Activated CD8-positive, alpha-beta memory T cell treated with anti-CD3 and anti-CD28 coated beads for 4 hours (primary cell): ENCODE results near the gene ZNF22.

Source experiments
- DNase-seq, 2 donors: peaks; one replicate each; pipeline ENCODE4 v3.0.0-alpha.2; 2020; ENCODE audit warnings: low read depth in 2 of 2

The ZNF22 gene

DNA sequence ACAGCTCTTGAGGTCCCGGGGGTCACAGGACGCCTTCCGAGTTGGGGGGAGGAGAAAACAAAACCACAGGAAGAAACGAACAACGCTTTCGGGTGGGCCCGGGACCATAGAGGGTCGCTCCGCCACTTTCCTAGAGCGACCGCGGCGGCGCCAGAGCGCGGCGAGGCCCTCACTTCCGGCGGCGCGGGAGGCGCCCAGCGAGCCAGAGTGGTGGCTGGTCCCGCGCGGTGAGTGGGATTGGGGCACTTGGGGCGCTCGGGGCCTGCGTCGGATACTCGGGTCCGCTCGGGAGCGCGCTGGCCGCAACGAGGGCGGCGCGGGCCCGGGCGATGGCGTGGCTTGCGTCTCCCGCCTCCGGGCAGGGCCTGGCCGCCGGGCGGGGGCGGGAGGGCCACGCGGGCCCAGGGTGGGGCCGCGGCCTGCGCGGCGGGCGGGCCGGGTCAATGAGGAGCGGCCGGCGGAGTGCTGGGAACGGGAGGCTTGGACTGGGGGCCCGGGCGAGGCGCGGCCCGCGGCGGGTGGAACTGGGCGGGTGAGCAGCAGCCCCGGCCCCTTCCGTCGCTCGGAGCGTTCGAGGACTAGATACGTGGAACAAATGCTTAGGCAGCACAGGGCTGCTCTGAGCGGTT, at the start of gene ZNF22:
Gene ZNF22 (plus strand): TSS at position 172 of the 629 bp plus-strand sequence. CDS start 2,446 bp downstream, outside the sequence.
- peak; percentile 58 to 62 for DNase-seq

GRCh38 chr10:44951576-44952226, 49.0 kb upstream of the ZNF22 start:
- DNase-seq, result no peak

GRCh38 chr10:44952779-44953231, 47.9 kb upstream of the ZNF22 start:
- DNase-seq, result no peak

GRCh38 chr10:44954042-44954441, 46.7 kb upstream of the ZNF22 start:
- no peak for DNase-seq

GRCh38 chr10:44954962-44955361, 45.8 kb upstream of the ZNF22 start:
- DNase-seq, result no peak

GRCh38 chr10:44955413-44956070, 45.2 kb upstream of the ZNF22 start:
- no peak for DNase-seq

DNA sequence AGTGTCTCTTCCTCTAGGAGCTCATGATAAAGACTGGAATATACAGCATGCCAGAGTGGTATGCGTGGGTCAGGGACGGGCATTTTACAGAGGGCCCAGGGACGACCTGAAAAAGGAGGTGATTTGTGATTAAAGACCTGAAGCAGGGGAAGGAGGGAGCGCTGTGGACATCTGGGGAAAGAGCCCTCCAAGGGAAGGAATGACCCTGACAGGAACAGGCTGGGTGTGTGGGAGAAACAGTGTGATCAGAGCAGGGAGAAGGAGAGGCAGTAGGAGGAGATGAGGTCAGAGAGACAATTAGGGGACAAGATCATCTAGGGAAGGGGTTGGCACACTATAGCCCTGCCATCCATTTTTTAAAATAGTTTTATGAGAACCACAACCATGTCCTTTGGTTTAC, 44.5 kb upstream of the ZNF22 start:
- DNase-seq, result no peak

- DNase-seq, result no peak
These were observed 43.7 kb upstream of the ZNF22 start for GRCh38 chr10:44956717-44957706.

DNA sequence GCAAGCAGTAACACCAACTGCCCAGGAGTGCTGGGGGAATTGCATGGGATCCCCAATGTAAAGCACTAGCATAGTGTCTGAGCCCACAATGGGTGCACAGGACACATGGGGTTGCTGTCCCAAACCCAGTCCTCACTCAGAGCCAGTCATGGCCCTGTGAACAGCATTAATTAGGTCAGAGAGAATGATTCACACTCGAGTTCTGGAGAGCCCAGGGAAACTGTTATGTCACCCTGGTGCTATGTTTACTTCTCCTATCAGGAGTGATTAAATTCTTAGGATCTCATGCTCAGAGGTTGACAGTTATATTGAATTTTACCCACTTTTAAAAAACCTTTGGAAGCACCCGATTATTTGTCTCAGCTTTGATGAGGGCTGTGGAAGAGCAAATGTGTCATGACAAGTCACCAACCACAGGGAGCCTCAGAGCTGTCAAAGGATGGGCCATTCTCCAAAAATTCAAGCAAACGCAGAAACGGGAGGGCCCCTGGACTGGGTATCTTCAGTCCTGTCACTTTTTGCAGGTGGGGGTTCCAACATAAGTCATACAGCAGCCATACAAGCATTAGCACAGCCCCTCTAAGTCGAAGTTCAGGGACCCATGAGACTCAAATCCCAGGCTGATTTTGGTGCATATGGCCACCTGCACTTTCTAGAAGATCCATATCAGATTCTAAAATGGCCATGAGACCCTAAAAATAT, 42.4 kb upstream of the ZNF22 start:
- no peak for DNase-seq

DNA sequence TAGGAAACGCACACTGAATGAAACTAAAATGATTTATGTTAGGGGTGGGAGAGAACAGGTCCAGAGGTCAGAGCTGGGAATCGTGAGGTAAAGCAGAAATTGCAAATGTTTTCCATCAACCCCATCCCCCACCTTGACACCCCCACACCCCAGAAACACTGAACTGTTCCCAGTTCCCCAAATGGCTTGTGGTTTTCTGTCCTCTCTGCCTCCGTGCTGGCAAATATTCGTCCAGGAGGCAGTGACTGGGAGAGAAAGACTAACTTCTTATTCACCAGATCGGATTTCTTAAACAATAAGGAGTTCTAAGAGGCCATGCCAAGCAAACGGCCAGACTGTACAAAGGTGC, 41.9 kb upstream of the ZNF22 start:
- DNase-seq, result no peak

GRCh38 chr10:44959247-44960087, 41.3 kb upstream of the ZNF22 start, which contains the start of gene RASSF4:
TSS of gene RASSF4 (plus strand) at chr10:44959802. CDS start at chr10:44970203, 10,401 bp downstream.
- peak; percentile 74 to 78 for DNase-seq

- no peak for DNase-seq
These were observed 40.6 kb upstream of the ZNF22 start for GRCh38 chr10:44960088-44960460.

DNA sequence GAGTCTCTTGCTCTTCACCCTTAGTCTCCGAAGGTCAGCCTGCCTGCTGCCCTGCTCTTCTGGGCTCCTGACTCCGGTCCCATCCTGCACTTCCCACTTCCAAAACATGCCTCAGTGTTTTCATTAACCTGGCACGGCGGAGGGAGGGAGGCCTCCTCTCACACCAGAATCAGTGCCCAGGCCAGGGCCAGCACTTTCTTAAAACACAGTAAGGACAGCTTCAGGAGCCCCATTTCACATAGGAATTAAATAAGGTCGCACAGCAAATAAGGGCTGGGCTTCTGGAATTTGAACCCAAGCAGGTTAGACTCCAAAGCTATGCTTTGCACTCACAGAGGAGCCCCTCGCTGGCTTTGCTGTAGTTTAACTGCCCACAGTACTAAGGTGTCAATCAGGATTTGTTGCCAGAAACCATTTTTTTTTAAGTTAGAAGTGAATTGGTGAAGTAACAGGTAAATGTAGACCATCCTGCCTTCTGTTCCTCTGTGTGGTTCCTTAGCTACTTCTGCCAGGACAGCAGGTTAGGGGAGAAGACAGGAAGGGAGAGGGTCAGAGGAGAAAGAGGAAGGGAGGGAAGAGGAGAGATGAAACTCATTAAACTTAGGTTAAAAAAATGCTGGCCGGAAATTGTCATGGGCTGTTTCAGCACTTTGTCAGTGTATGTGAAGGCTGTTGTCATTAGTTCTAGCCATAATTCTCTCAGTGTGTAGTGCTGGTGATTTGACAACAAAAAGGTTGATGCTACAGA, 40.1 kb upstream of the ZNF22 start:
- DNase-seq, result no peak

- DNase-seq, result no peak
These were observed 39.5 kb upstream of the ZNF22 start for GRCh38 chr10:44961230-44961571.

DNA sequence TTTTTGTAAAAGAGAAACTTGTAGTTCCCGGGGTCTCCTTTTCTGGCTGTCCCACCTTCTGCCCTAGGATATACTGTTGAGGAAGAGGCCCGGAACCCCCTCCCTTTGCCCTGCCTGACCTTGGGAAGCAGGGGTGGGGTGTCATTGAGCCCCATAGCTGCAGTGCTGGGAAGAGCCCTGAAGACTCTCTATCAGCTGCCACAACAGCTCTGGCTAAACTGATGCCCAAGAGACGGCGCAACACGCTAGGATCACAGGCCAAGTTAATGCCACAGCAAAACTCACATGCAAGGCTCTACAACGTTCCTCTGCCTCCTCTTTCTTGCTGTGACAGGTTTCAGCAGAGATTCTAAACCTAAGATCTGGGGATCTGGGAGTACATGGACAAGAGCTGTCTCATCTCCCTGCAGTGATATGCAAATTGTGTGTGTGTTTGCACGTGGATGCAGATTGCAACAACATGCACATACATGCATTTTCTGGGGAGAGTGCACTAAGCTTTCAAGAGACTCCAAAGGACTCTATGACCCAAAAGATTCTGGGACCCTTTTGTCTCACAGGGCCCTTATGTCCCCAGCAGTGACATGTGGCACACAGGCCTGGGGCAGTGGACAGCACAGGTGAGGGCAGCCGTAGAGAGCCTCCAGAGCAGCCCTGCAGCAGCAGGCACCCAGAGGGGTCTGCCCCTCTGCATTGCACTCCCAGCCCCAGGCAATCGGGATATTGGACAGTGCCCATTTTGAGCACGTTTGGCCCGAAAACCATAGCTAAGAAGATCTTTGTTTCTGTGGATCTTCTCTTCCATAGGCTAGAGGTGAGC, 38.6 kb upstream of the ZNF22 start:
- no peak for DNase-seq

GRCh38 chr10:44962870-44963738, 37.6 kb upstream of the ZNF22 start:
- DNase-seq, result no peak

DNA sequence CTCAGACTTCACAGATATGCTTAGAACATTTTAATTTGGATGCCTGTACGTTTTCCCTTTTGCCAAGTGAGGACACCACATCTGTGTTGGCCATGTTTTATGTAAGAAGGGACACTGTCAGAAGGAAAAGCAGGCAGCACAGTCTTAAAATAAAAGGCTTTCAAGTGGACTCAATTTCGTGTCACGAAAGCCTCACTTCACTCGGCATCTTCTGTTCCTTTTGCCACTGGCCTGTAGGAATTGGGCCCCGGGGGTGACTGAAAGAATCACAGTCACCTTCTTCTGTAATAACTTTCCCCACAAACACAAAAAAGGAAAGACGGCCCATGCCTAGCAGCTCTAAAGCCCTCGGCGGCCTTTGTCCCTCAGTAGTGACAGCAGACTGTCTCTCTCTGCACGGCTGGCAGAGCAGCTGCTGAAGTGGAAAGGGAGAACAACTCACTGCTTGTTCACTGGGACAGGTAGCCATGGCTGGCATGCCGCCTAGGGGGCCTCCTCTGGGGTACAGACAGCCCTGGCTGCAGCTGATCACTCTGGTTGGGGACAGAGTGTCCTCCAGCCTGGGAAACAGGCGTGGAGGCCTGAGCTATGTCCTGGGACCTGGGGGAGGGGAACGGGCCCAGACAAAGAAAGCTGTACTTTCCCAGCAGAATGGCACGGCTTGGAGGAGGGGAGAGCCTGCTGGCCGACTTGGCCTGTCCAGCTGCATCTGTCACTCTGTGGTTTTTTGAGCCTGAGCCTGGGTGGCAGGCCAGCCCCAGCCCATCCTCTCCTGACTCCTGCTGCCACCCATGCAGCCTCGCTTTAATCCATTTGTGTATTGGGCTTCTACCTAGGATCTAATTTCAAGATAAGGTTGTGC, 36.7 kb upstream of the ZNF22 start:
- DNase-seq, result no peak
